SK-N-SH treated with all-trans-retinoic acid at 6 μM for 48 hours (cell line): ENCODE data around the gene NEK4.

Experiments used
- ARNTL ChIP-seq: fragments of 450-650 bp; formaldehyde crosslinking; IDR thresholded peaks from 2 replicates; pipeline ENCODE4 v1.5.0; 2020; ENCODE audit warnings: low read depth, mild to moderate bottlenecking, moderate library complexity, borderline replicate concordance
- BACH2 ChIP-seq: fragments of 250-450 bp; sonication (Bioruptor Pico); IDR thresholded peaks from 2 replicates; pipeline ENCODE4 v1.9.0; 2021; ENCODE audit warnings: mild to moderate bottlenecking, borderline replicate concordance
- CSDC2 ChIP-seq: fragments of 250-450 bp; sonication (Bioruptor Pico); IDR thresholded peaks from 2 replicates; pipeline ENCODE4 v1.5.0; 2020; ENCODE audit warnings: mild to moderate bottlenecking, moderate library complexity
- CSRNP3 ChIP-seq: fragments of 250-450 bp; sonication (Bioruptor Pico); IDR thresholded peaks from 2 replicates; pipeline ENCODE4 v1.5.1; 2021; ENCODE audit warnings: mild to moderate bottlenecking, moderate library complexity
- ESRRG ChIP-seq: fragments of 250-450 bp; sonication (Bioruptor Pico); IDR thresholded peaks from 2 replicates; pipeline ENCODE4 v1.6.1; 2021; ENCODE audit warnings: mild to moderate bottlenecking
- PATZ1 ChIP-seq: fragments of 250-450 bp; sonication (Bioruptor Pico); IDR thresholded peaks from 2 replicates; pipeline ENCODE4 v1.8.0; 2020; ENCODE audit warnings: mild to moderate bottlenecking, moderate library complexity, borderline replicate concordance
- TOX ChIP-seq: fragments of 250-450 bp; sonication (Bioruptor Pico); IDR thresholded peaks from 2 replicates; pipeline ENCODE4 v1.8.0; 2021; ENCODE audit warnings: mild to moderate bottlenecking, moderate library complexity, borderline replicate concordance
- ZFP3 ChIP-seq: fragments of 250-450 bp; sonication (Bioruptor Pico); IDR thresholded peaks from 2 replicates; pipeline ENCODE4 v1.5.0; 2020; ENCODE audit warnings: mild to moderate bottlenecking, moderate library complexity
- ZFP30 ChIP-seq: fragments of 450-650 bp; formaldehyde crosslinking; IDR thresholded peaks from 2 replicates; pipeline ENCODE4 v1.5.0; 2022; ENCODE audit warnings: mild to moderate bottlenecking, moderate library complexity
- TF ChIP-seq, protein P1 (sequence below): fragments of 250-450 bp; sonication (Bioruptor Pico); IDR thresholded peaks from 2 replicates; pipeline ENCODE4 v1.8.0; 2021; ENCODE audit warnings: low read depth, mild to moderate bottlenecking, moderate library complexity, borderline replicate concordance
- TF ChIP-seq, protein P2 (sequence below): fragments of 250-450 bp; sonication (Bioruptor Pico); IDR thresholded peaks from 2 replicates; pipeline ENCODE4 v1.5.1; 2020; ENCODE audit warnings: low read depth, mild to moderate bottlenecking, moderate library complexity

GRCh38 chr3:52671676-52672075 is 99.1 kb downstream of the NEK4 start:
- TF ChIP-seq, protein P1, sequence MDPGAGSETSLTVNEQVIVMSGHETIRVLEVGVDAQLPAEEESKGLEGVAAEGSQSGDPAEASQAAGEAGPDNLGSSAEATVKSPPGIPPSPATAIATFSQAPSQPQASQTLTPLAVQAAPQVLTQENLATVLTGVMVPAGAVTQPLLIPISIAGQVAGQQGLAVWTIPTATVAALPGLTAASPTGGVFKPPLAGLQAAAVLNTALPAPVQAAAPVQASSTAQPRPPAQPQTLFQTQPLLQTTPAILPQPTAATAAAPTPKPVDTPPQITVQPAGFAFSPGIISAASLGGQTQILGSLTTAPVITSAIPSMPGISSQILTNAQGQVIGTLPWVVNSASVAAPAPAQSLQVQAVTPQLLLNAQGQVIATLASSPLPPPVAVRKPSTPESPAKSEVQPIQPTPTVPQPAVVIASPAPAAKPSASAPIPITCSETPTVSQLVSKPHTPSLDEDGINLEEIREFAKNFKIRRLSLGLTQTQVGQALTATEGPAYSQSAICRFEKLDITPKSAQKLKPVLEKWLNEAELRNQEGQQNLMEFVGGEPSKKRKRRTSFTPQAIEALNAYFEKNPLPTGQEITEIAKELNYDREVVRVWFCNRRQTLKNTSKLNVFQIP (CRISPR knock-in tag) = no peak
- TF ChIP-seq PATZ1 (no peak), ARNTL (no peak), ESRRG (CRISPR knock-in tag) (no peak), CSDC2 (CRISPR knock-in tag) (no peak), BACH2 (CRISPR knock-in tag) (no peak), ZFP30 (CRISPR knock-in tag) (no peak), ZFP3 (CRISPR knock-in tag) (no peak), CSRNP3 (no peak), TOX (CRISPR knock-in tag) (no peak)
- TF ChIP-seq, protein P2, sequence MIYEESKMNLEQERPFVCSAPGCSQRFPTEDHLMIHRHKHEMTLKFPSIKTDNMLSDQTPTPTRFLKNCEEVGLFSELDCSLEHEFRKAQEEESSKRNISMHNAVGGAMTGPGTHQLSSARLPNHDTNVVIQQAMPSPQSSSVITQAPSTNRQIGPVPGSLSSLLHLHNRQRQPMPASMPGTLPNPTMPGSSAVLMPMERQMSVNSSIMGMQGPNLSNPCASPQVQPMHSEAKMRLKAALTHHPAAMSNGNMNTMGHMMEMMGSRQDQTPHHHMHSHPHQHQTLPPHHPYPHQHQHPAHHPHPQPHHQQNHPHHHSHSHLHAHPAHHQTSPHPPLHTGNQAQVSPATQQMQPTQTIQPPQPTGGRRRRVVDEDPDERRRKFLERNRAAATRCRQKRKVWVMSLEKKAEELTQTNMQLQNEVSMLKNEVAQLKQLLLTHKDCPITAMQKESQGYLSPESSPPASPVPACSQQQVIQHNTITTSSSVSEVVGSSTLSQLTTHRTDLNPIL (CRISPR knock-in tag) = no peak
